NOMO-1 (cell line): ENCODE data around the gene LRRC61.

Experiments
- DNase-seq, 2 experiments: peaks; one replicate each; lab custom pipeline; 2025; ENCODE audit not compliant: unreplicated experiment in 2 of 2; lab: John Stamatoyannopoulos, UW

The LRRC61 gene

GRCh38 chr7:150368884-150369747 is 46.0 kb downstream of the LRRC61 start:
- peak; percentile 10 to 32 for DNase-seq

GRCh38 chr7:150369748-150370501 is 46.8 kb downstream of the LRRC61 start:
- no peak for DNase-seq

- DNase-seq, result no peak
Observed at GRCh38 chr7:150370612-150371071, 47.5 kb downstream of the LRRC61 start.

GRCh38 chr7:150371131-150371995 is 48.2 kb downstream of the LRRC61 start:
- DNase-seq, result no peak

GRCh38 chr7:150371996-150372270 is 48.8 kb downstream of the LRRC61 start:
- DNase-seq, result no peak

- no peak for DNase-seq
Observed at GRCh38 chr7:150372271-150373048, 49.3 kb downstream of the LRRC61 start.

GRCh38 chr7:150373049-150373801 is 50.1 kb downstream of the LRRC61 start:
- no peak for DNase-seq

GRCh38 chr7:150374026-150374425 is 50.9 kb downstream of the LRRC61 start:
- DNase-seq, result no peak

- no peak for DNase-seq
Observed at GRCh38 chr7:150374472-150374871, 51.3 kb downstream of the LRRC61 start.

GRCh38 chr7:150375662-150376521 is 52.7 kb downstream of the LRRC61 start:
- DNase-seq, result no peak

GRCh38 chr7:150376560-150376959 is 53.4 kb downstream of the LRRC61 start:
- DNase-seq, result no peak

GRCh38 chr7:150377196-150377595 is 54.0 kb downstream of the LRRC61 start:
- no peak for DNase-seq

- no peak for DNase-seq
Observed at GRCh38 chr7:150377635-150378034, 54.5 kb downstream of the LRRC61 start.

- peak; percentile 18 to 51 for DNase-seq
Observed at GRCh38 chr7:150378115-150378852, 55.1 kb downstream of the LRRC61 start.

- peak; percentile 74 to 92 for DNase-seq
Observed at GRCh38 chr7:150378853-150379440, 55.8 kb downstream of the LRRC61 start, which contains the start of gene ZNF775. TSS of gene ZNF775 (plus strand) at chr7:150379330. CDS start at chr7:150388471, 9,141 bp downstream.

GRCh38 chr7:150379441-150380379 is 56.6 kb downstream of the LRRC61 start:
- DNase-seq, result peak in 1 of 2 experiments; percentile 6
